ENCODE results near the gene SSU72. TPM values are rescaled to one million over a fixed set of nuclear protein-coding genes. Genes with fewer than 3 reads are reported as not detected.
"Not testable (repeated sequence)": the region's sequence is repeated elsewhere in the genome, so short reads cannot be mapped to it uniquely, and the experiment has no call there.

Gene SSU72
- polyA plus RNA-seq, 1 donor from 2014 or later, result 56.2 TPM

- no peak for TF ChIP-seq POLR2AphosphoS5 (IDR thresholded peaks at IDR 0.05)
- TF ChIP-seq RAD21 (conservative IDR thresholded peaks at IDR 0.05), result no peak
- TF ChIP-seq, protein P1, sequence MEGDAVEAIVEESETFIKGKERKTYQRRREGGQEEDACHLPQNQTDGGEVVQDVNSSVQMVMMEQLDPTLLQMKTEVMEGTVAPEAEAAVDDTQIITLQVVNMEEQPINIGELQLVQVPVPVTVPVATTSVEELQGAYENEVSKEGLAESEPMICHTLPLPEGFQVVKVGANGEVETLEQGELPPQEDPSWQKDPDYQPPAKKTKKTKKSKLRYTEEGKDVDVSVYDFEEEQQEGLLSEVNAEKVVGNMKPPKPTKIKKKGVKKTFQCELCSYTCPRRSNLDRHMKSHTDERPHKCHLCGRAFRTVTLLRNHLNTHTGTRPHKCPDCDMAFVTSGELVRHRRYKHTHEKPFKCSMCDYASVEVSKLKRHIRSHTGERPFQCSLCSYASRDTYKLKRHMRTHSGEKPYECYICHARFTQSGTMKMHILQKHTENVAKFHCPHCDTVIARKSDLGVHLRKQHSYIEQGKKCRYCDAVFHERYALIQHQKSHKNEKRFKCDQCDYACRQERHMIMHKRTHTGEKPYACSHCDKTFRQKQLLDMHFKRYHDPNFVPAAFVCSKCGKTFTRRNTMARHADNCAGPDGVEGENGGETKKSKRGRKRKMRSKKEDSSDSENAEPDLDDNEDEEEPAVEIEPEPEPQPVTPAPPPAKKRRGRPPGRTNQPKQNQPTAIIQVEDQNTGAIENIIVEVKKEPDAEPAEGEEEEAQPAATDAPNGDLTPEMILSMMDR (IDR thresholded peaks at IDR 0.05; ENCODE audit: poor library complexity, severe bottlenecking), result no peak
- no peak for TF ChIP-seq TAF1 (IDR thresholded peaks at IDR 0.05; ENCODE audit: low read depth)
Measured at GRCh38 chr1:1517973-1518620, 56.6 kb downstream of the SSU72 start.

DNA sequence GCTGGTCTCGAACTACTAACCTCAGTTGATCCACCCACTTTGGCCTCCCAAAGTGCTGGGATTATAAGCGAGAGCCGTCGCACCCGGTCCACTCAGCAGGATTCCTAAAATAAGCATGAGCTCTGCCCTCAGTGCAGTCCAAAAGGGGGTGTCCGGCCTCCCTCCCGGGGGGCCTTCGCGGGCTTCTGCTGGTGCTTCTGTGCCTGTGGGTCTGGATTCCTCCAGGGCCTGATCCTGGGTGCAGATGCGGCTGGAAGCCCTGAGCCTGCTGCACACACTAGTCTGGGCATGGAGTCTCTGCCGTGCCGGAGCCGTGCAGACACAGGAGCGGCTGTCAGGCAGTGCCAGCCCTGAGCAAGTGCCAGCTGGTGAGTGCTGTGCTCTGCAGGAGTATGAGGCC, 57.7 kb downstream of the SSU72 start:
- not testable (repeated sequence) for H2AFZ ChIP-seq (ENCODE audit: low read depth, low read length); H3K9me2 ChIP-seq (ENCODE audit: insufficient read depth, low read length); H3K9ac ChIP-seq (ENCODE audit: low read length); H3K4me2 ChIP-seq (ENCODE audit: low read length); H3K27ac ChIP-seq (ENCODE audit: low read length); H4K20me1 ChIP-seq (ENCODE audit: insufficient read depth); H3K36me3 ChIP-seq (ENCODE audit: insufficient read depth, low read length); H3K79me2 ChIP-seq (replicated peaks; ENCODE audit: insufficient read depth, low read length); H3K9me3 ChIP-seq (ENCODE audit: low read length); H3K27me3 ChIP-seq (ENCODE audit: insufficient read depth, low read depth, low read length); H3F3A ChIP-seq (ENCODE audit: insufficient read depth, low read length, poor library complexity, severe bottlenecking); H3K4me3 ChIP-seq (ENCODE audit: low read length)

More at GRCh38 chr1:1517973-1518620, 56.6 kb downstream of the SSU72 start:
- Histone ChIP-seq H3K9ac (ENCODE audit: low read length) (no peak overlapping the region), H3K27me3 (ENCODE audit: insufficient read depth, low read depth, low read length) (no peaks in the 10 kb centered on the region), H3K9me2 (ENCODE audit: insufficient read depth, low read length) (no peaks in the 10 kb centered on the region), H3K79me2 (replicated peaks; ENCODE audit: insufficient read depth, low read length) (no peaks in the 10 kb centered on the region), H4K20me1 (ENCODE audit: insufficient read depth) (no peaks in the 10 kb centered on the region), H2AFZ (ENCODE audit: low read depth, low read length) (no peak overlapping the region), H3K27ac (ENCODE audit: low read length) (no peak overlapping the region), H3F3A (ENCODE audit: insufficient read depth, low read length, poor library complexity, severe bottlenecking) (no peaks in the 10 kb centered on the region), H3K4me3 (ENCODE audit: low read length) (no peak overlapping the region), H3K9me3 (ENCODE audit: low read length) (no peaks in the 10 kb centered on the region), H3K4me2 (ENCODE audit: low read length) (no peak overlapping the region), H3K36me3 (ENCODE audit: insufficient read depth, low read length) (no peaks in the 10 kb centered on the region)

DNA sequence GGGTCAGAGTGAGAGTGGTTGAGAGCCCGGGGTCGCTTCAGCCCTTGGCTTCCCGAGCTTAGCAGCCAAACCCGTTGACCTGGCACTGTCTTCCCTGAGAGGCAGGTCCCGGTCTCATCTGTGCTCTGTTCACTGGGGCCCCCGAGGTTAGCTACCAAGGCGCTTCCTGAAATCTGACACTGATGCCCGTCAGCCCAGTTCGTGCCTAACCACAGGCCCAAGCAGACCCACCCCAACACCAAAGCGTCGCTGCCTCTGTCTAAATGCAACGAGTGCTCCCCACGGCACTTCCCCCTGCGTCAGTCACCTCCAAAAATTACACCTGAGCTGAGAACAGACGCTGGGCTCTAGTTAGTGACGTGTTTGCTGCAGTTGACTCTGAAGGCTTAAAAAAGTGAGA, 60.3 kb downstream of the SSU72 start:
- not testable (repeated sequence) for H3K79me2 ChIP-seq (replicated peaks; ENCODE audit: insufficient read depth, low read length); H2AFZ ChIP-seq (ENCODE audit: low read depth, low read length); H3K9ac ChIP-seq (ENCODE audit: low read length); H3K36me3 ChIP-seq (ENCODE audit: insufficient read depth, low read length); H3K4me3 ChIP-seq (ENCODE audit: low read length); H3K9me2 ChIP-seq (ENCODE audit: insufficient read depth, low read length); H3K27ac ChIP-seq (ENCODE audit: low read length); H4K20me1 ChIP-seq (ENCODE audit: insufficient read depth); H3K27me3 ChIP-seq (ENCODE audit: insufficient read depth, low read depth, low read length); H3K4me2 ChIP-seq (ENCODE audit: low read length); H3F3A ChIP-seq (ENCODE audit: insufficient read depth, low read length, poor library complexity, severe bottlenecking); H3K9me3 ChIP-seq (ENCODE audit: low read length)

DNA sequence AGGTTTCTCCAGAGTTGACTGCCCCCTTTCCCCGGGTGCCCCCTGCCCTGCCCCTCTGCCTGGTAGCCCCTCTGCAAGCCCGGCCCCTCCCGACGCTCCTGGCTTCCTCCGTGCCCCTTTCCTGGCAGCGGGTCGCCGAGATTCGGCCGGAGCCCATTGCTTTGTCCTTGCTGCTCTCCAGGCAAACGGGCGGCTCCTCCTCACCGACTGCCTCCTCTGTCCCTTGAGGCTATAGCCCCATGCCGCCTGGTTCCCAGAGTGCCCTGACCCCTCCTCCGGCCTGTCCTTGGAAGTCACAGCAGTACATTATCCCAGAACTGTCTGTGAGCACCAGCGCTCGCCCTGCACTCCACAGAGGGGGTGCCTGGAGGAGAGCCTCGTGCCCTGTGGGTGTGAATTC, 61.0 kb downstream of the SSU72 start:
- not testable (repeated sequence) for H3K27ac ChIP-seq (ENCODE audit: low read length); H3K9me2 ChIP-seq (ENCODE audit: insufficient read depth, low read length); H2AFZ ChIP-seq (ENCODE audit: low read depth, low read length); H3K4me3 ChIP-seq (ENCODE audit: low read length); H3K9ac ChIP-seq (ENCODE audit: low read length); H3K9me3 ChIP-seq (ENCODE audit: low read length); H3K79me2 ChIP-seq (replicated peaks; ENCODE audit: insufficient read depth, low read length); H3K27me3 ChIP-seq (ENCODE audit: insufficient read depth, low read depth, low read length); H4K20me1 ChIP-seq (ENCODE audit: insufficient read depth); H3K4me2 ChIP-seq (ENCODE audit: low read length); H3K36me3 ChIP-seq (ENCODE audit: insufficient read depth, low read length); H3F3A ChIP-seq (ENCODE audit: insufficient read depth, low read length, poor library complexity, severe bottlenecking)

- H3F3A ChIP-seq (ENCODE audit: insufficient read depth, low read length, poor library complexity, severe bottlenecking); H3K4me2 ChIP-seq (ENCODE audit: low read length); H3K36me3 ChIP-seq (ENCODE audit: insufficient read depth, low read length); H3K9me3 ChIP-seq (ENCODE audit: low read length); H2AFZ ChIP-seq (ENCODE audit: low read depth, low read length); H4K20me1 ChIP-seq (ENCODE audit: insufficient read depth); H3K27ac ChIP-seq (ENCODE audit: low read length); H3K27me3 ChIP-seq (ENCODE audit: insufficient read depth, low read depth, low read length); H3K79me2 ChIP-seq (replicated peaks; ENCODE audit: insufficient read depth, low read length); H3K9ac ChIP-seq (ENCODE audit: low read length); H3K9me2 ChIP-seq (ENCODE audit: insufficient read depth, low read length): not testable (repeated sequence)
- H3K4me3 ChIP-seq (ENCODE audit: low read length), result peak overlapping the region; percentile 60
Measured at GRCh38 chr1:1512425-1512824, 62.2 kb downstream of the SSU72 start.

Measured in neural cell (in vitro differentiated cells).